ENCODE data around the gene SLCO6A1. TPM values are rescaled to one million over a fixed set of nuclear protein-coding genes. Genes with fewer than 3 reads are reported as not detected.

Gene SLCO6A1
- total and polyA plus RNA-seq, 12 donors, result not detected

GRCh38 chr5:102341681-102342288 is 157.0 kb downstream of the SLCO6A1 start:
- TF ChIP-seq, protein P1, sequence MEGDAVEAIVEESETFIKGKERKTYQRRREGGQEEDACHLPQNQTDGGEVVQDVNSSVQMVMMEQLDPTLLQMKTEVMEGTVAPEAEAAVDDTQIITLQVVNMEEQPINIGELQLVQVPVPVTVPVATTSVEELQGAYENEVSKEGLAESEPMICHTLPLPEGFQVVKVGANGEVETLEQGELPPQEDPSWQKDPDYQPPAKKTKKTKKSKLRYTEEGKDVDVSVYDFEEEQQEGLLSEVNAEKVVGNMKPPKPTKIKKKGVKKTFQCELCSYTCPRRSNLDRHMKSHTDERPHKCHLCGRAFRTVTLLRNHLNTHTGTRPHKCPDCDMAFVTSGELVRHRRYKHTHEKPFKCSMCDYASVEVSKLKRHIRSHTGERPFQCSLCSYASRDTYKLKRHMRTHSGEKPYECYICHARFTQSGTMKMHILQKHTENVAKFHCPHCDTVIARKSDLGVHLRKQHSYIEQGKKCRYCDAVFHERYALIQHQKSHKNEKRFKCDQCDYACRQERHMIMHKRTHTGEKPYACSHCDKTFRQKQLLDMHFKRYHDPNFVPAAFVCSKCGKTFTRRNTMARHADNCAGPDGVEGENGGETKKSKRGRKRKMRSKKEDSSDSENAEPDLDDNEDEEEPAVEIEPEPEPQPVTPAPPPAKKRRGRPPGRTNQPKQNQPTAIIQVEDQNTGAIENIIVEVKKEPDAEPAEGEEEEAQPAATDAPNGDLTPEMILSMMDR (IDR thresholded peaks at IDR 0.05), result no peak
- Histone ChIP-seq H3K4me1 (no peaks in the 10 kb centered on the region), H3K27ac (no peak overlapping the region), H3K4me3 (no peak overlapping the region), H3K36me3 (no peaks in the 10 kb centered on the region), H3K9me3 (peaks cover 0 to 8% (median 0%) of the 10 kb centered on the region in 11 donors), H3K27me3 (no peaks in the 10 kb centered on the region)
- WGBS, 2 donors, result 60 to 71% methylated on average over 2 of the region's 2 CpGs
- intact Hi-C loops (cut with DNase I), result no loop called here
- no peak for ATAC-seq
- DNase-seq, result no peak

DNA sequence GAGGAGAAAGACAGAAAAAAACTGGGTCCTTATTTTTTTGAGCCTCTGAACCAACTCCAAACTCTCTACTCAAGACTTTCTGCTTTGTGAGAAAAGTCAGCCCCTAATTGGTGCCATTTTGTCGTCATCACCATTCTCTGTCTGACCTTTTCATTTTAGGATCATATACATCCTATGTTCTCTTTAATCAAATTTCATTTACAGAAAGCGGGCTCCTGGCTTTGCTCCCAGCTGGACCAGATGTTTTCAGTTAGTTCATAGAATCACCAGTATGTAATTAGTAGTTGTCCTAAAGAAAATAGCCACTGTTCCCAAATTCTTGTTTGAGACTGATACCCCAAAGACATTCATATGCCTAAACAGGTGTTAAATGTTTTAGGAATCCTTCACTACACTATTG is 174.1 kb downstream of the SLCO6A1 start:
- no peak for ATAC-seq
- no peaks in the 10 kb centered on the region for H3K27me3 ChIP-seq
- DNase-seq, result no peak
- intact Hi-C loops (cut with DNase I), result no loop called here
- no peaks in the 10 kb centered on the region for H3K36me3 ChIP-seq
- no peaks in the 10 kb centered on the region for H3K9me3 ChIP-seq
- no peak overlapping the region for H3K27ac ChIP-seq
- no peaks in the 10 kb centered on the region for H3K4me1 ChIP-seq
- 62% methylated on average over 2 of the region's 2 CpGs for WGBS, 2 donors
- no peak overlapping the region for H3K4me3 ChIP-seq
- TF ChIP-seq, protein P1 (IDR thresholded peaks at IDR 0.05), result no peak

Other genes with a start within 250 kb of the SLCO6A1 start
- under 1 TPM in 9 of 10 donors, not detected in 1; 0.07 to 0.49 (median 0.11) TPM for gene SLCO4C1, start 202.7 kb downstream of the SLCO6A1 start, total RNA-seq
- under 1 TPM in 1 of 2 donors, not detected in 1; 0.01 TPM for gene SLCO4C1, start 202.7 kb downstream of the SLCO6A1 start, polyA plus RNA-seq

Data from heart right ventricle (tissue), 16 donors.